ENCODE measurements around the gene ANO1. TPM values are rescaled to one million over a fixed set of nuclear protein-coding genes. Genes with fewer than 3 reads are reported as not detected.

Gene ANO1
- total RNA-seq, 1 experiment from 2014 or later = 184 TPM

DNA sequence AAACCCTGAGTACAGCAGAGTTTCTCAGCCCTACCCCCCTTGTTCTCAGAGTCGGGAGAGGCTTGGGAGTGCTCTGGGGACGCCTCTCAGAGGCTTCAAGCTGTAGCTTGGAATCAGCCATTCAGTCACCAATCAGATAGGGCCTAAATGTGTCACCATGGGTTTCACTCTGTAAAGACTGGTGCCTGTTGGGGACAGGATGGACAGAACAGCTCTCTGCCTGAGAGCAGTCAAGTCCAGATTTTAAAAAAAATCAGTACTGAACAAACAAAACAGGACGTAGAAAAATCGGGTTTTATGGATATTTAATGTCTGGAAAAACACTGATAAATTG is 126.3 kb downstream of the ANO1 start:
- POLR2A ChIA-PET (ENCODE audit: unreplicated experiment) = no interaction called here

DNA sequence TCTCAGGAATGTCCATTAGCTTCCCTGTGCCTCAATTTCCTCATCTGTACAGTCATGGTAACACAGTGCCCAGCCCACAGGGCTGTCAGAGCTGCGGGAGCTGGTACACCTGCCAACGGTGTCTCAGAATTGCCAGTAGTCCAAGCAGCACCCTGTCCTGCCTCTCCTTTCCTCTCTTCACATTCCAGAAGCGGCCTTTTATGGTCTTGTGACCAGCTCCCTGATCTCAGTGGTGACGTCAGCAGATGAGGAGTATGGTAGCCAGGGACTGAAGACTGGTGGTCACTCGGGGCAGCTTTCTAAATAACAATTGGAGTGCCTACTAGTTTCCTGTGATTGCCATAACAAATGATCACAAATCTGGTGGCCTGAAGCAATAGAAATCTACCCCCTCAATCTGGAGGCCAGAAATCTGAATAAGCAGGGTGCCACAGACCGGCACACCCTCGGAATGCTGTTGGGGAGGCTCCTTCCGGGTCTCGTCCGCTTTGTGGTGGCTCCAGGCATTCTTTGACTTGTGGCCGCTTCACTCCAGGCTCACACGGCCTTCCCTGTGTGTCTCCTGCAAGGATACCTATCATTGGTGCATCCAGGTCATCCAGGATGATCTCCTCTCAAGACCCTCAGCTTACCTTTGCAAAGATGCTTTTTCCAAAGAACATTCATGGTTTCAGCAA is 127.1 kb downstream of the ANO1 start:
- peak overlapping the region; percentile 76 for H3K4me3 ChIP-seq (ENCODE audit: low read length)
- peaks cover 48% of the 10 kb centered on the region for H4K20me1 ChIP-seq (ENCODE audit: low read length)
- no peaks in the 10 kb centered on the region for H3K9me2 ChIP-seq (replicated peaks; ENCODE audit: low read length)
- ATAC-seq (no peak), DNase-seq (no peak)
- H3K9ac ChIP-seq (ENCODE audit: low read length) = no peak overlapping the region
- TF ChIP-seq EZH2 (IDR thresholded peaks at IDR 0.05; ENCODE audit: low read length, unreplicated experiment) (no peak), EZH2phosphoT487 (IDR thresholded peaks at IDR 0.05; ENCODE audit: borderline replicate concordance, low read length) (no peak)
- TF ChIP-seq, protein P1, sequence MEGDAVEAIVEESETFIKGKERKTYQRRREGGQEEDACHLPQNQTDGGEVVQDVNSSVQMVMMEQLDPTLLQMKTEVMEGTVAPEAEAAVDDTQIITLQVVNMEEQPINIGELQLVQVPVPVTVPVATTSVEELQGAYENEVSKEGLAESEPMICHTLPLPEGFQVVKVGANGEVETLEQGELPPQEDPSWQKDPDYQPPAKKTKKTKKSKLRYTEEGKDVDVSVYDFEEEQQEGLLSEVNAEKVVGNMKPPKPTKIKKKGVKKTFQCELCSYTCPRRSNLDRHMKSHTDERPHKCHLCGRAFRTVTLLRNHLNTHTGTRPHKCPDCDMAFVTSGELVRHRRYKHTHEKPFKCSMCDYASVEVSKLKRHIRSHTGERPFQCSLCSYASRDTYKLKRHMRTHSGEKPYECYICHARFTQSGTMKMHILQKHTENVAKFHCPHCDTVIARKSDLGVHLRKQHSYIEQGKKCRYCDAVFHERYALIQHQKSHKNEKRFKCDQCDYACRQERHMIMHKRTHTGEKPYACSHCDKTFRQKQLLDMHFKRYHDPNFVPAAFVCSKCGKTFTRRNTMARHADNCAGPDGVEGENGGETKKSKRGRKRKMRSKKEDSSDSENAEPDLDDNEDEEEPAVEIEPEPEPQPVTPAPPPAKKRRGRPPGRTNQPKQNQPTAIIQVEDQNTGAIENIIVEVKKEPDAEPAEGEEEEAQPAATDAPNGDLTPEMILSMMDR (conservative IDR thresholded peaks at IDR 0.05; ENCODE audit: low read depth, low read length) = no peak
- H3K79me2 ChIP-seq (ENCODE audit: low read length) = peaks cover 48% of the 10 kb centered on the region
- H3K27me3 ChIP-seq (ENCODE audit: low read length) = no peaks in the 10 kb centered on the region
- CTCF ChIA-PET = no interaction called here
- peaks cover 6% of the 10 kb centered on the region for H3F3A ChIP-seq (ENCODE audit: low read length, unreplicated experiment)
- no TSS peak for BruUV-seq (replicated peaks)
- no peaks in the 10 kb centered on the region for H3K9me3 ChIP-seq (ENCODE audit: low read length)
- H3K4me1 ChIP-seq (ENCODE audit: insufficient read depth, low read length) = peaks cover 32% of the 10 kb centered on the region
- H3K36me3 ChIP-seq (ENCODE audit: low read depth, low read length) = peaks cover 36% of the 10 kb centered on the region
- intact Hi-C loops (cut with micrococcal nuclease) = no loop called here
- peak overlapping the region; percentile 83 for H3K4me2 ChIP-seq (ENCODE audit: low read length)
- 0 out of 2 replicates have a peak overlapping the region, but pooled peaks have one; percentile 96 for H3K27ac ChIP-seq (ENCODE audit: low read length)
- H2AFZ ChIP-seq (ENCODE audit: low read length) = no peak overlapping the region
- POLR2A ChIA-PET (ENCODE audit: unreplicated experiment) = no interaction called here

More for the DNA sequence above, 126.3 kb downstream of the ANO1 start:
- Histone ChIP-seq H3K9me2 (replicated peaks; ENCODE audit: low read length) (no peaks in the 10 kb centered on the region), H3K4me1 (ENCODE audit: insufficient read depth, low read length) (peaks cover 26% of the 10 kb centered on the region), H3K9ac (ENCODE audit: low read length) (peak overlapping the region; percentile 99), H3K36me3 (ENCODE audit: low read depth, low read length) (peaks cover 36% of the 10 kb centered on the region), H3F3A (ENCODE audit: low read length, unreplicated experiment) (peaks cover 2% of the 10 kb centered on the region), H4K20me1 (ENCODE audit: low read length) (peaks cover 46% of the 10 kb centered on the region), H3K4me3 (ENCODE audit: low read length) (peak overlapping the region; percentile 76), H2AFZ (ENCODE audit: low read length) (no peak overlapping the region), H3K27ac (ENCODE audit: low read length) (peak overlapping the region; percentile 96), H3K9me3 (ENCODE audit: low read length) (no peaks in the 10 kb centered on the region), H3K79me2 (ENCODE audit: low read length) (peaks cover 48% of the 10 kb centered on the region), H3K4me2 (ENCODE audit: low read length) (peak overlapping the region; percentile 83), H3K27me3 (ENCODE audit: low read length) (no peaks in the 10 kb centered on the region)
- intact Hi-C loops (cut with micrococcal nuclease) = no loop called here
- no peak for ATAC-seq
- CTCF ChIA-PET = no interaction called here
- TF ChIP-seq EZH2phosphoT487 (IDR thresholded peaks at IDR 0.05; ENCODE audit: borderline replicate concordance, low read length) (no peak), EZH2 (IDR thresholded peaks at IDR 0.05; ENCODE audit: low read length, unreplicated experiment) (no peak)
- TF ChIP-seq, protein P1 (conservative IDR thresholded peaks at IDR 0.05; ENCODE audit: low read depth, low read length) = no peak
- no TSS peak for BruUV-seq (replicated peaks)
- no peak for DNase-seq

DNA sequence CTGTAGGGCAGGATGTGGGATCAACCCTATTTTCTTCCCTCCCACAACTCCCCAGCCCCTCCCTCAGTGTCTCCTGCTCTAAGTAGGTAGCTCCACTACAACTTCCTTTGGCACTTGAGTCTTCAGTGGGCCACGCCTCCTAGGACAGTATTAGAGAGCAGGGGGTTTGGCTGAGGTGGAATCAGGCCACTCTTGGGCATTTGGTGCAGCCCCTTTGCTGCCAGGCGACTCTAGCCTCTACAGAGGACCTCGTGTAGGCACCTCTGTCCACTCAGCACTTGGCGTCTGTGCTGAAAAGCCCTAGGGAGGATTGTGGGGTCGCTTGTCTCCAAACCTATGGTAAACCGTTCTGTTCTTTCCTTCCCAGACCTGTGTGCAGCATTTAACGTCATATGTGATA is 127.6 kb downstream of the ANO1 start:
- H3K4me1 ChIP-seq (ENCODE audit: insufficient read depth, low read length) = peaks cover 36% of the 10 kb centered on the region
- peaks cover 48% of the 10 kb centered on the region for H4K20me1 ChIP-seq (ENCODE audit: low read length)
- no peaks in the 10 kb centered on the region for H3K9me2 ChIP-seq (replicated peaks; ENCODE audit: low read length)
- ChIA-PET POLR2A (ENCODE audit: unreplicated experiment) (no interaction called here), CTCF (no interaction called here)
- peaks cover 48% of the 10 kb centered on the region for H3K79me2 ChIP-seq (ENCODE audit: low read length)
- H3K9me3 ChIP-seq (ENCODE audit: low read length) = no peaks in the 10 kb centered on the region
- no TSS peak for BruUV-seq (replicated peaks)
- TF ChIP-seq EZH2phosphoT487 (IDR thresholded peaks at IDR 0.05; ENCODE audit: borderline replicate concordance, low read length) = no peak
- TF ChIP-seq EZH2 (IDR thresholded peaks at IDR 0.05; ENCODE audit: low read length, unreplicated experiment) = no peak
- TF ChIP-seq, protein P1 (conservative IDR thresholded peaks at IDR 0.05; ENCODE audit: low read depth, low read length) = no peak
- H3K27ac ChIP-seq (ENCODE audit: low read length) = no peak overlapping the region
- H3K36me3 ChIP-seq (ENCODE audit: low read depth, low read length) = peaks cover 36% of the 10 kb centered on the region
- peak overlapping the region; percentile 83 for H3K4me2 ChIP-seq (ENCODE audit: low read length)
- no peak overlapping the region for H3K9ac ChIP-seq (ENCODE audit: low read length)
- ATAC-seq = no peak
- no peak for DNase-seq
- intact Hi-C loops (cut with micrococcal nuclease) = no loop called here
- H3K4me3 ChIP-seq (ENCODE audit: low read length) = no peak overlapping the region
- no peak overlapping the region for H2AFZ ChIP-seq (ENCODE audit: low read length)
- peaks cover 6% of the 10 kb centered on the region for H3F3A ChIP-seq (ENCODE audit: low read length, unreplicated experiment)
- no peaks in the 10 kb centered on the region for H3K27me3 ChIP-seq (ENCODE audit: low read length)

Data from PC-3 (cell line).